Measurements from ENCODE around the gene CDRT4. TPM values are rescaled to one million over a fixed set of nuclear protein-coding genes. Genes with fewer than 3 reads are reported as not detected.

Gene CDRT4
- total and polyA plus RNA-seq, 10 of the 15 experiments (the other 5 are each of a cell fraction or from before 2014, with no cell fraction given), result 0.11 to 1.3 (median 0.51) TPM; not detected in 3

DNA sequence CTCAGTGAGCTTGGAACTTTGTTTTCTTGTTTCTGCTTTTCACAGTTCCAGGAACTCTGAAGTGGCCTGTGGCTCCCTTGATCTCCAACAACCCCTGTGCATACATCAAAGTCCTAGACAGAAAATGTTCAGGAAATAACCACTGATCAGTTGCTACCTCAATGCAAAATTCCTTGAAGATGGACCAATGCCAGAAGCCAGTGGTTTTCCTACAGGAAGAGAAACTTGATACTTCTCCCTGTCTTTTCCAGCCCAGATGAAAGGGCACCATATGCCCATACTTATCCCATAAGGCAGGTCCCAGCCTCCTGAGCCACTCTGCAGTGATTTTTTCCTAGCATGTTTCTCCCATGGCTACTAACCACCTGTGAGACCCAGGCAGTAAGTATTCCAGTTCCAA is 12.3 kb upstream of the CDRT4 start:
- POLR2A ChIA-PET, result no interaction called here
- SMC1A ChIA-PET (ENCODE audit: uncharacterized antibody, unreplicated experiment), result no interaction called here
- Histone ChIP-seq H4K20me1 (ENCODE audit: control insufficient read depth, insufficient read depth) (no peaks in the 10 kb centered on the region), H3K79me2 (ENCODE audit: control insufficient read depth, insufficient read depth, low read length) (no peaks in the 10 kb centered on the region), H3K27ac (ENCODE audit: control insufficient read depth, insufficient read depth) (no peak overlapping the region), H3K4me1 (ENCODE audit: control insufficient read depth, insufficient read depth, low read length) (no peaks in the 10 kb centered on the region), H2AFZ (ENCODE audit: control insufficient read depth, low read depth, low read length) (no peak overlapping the region), H3K36me3 (ENCODE audit: control insufficient read depth in 2 of 2, insufficient read depth in 2 of 2, low read length in 1 of 2) (no peaks in the 10 kb centered on the region), H3K9me3 (replicated peaks; ENCODE audit: control insufficient read depth, insufficient read depth, low read length) (no peaks in the 10 kb centered on the region), H3K4me3 (no peak overlapping the region), H3K4me2 (ENCODE audit: control insufficient read depth, insufficient read depth) (no peak overlapping the region), H3K27me3 (replicated peaks in 1 of 2; ENCODE audit: control insufficient read depth in 2 of 2, insufficient read depth in 2 of 2, low read length in 1 of 2) (no peaks in the 10 kb centered on the region), H3K9ac (ENCODE audit: control insufficient read depth, insufficient read depth, low read length) (no peak overlapping the region)
- no peak for DNase-seq (ENCODE audit: low read depth, low spot score)
- RAD21 ChIA-PET (ENCODE audit: unreplicated experiment), result no interaction called here
- no peak for ATAC-seq
- no TSS peak for BruUV-seq (replicated peaks)
- intact Hi-C loops (cut with micrococcal nuclease; ENCODE audit: unreplicated experiment), result no loop called here
- CTCF ChIA-PET, result interaction anchor here (2.2 kb wide), 1 partner anchor 23 kb away, joined by 6 read pairs; no protein-coding TSS in a partner anchor
- no peak for FAIRE-seq
- TF ChIP-seq NR2F1 (conservative IDR thresholded peaks at IDR 0.05) (no peak), SP1 (IDR thresholded peaks at IDR 0.05; ENCODE audit: low read depth, low read length) (no peak), POLR2AphosphoS5 (IDR thresholded peaks at IDR 0.05; ENCODE audit: low read length) (no peak), HDAC2 (IDR thresholded peaks at IDR 0.05) (no peak), ZNF24 (IDR thresholded peaks at IDR 0.05) (no peak), FOS (IDR thresholded peaks at IDR 0.05; ENCODE audit: borderline replicate concordance, extremely low read depth, insufficient read length) (no peak), SREBF2 (IDR thresholded peaks at IDR 0.05; ENCODE audit: low read length) (no peak), NBN (IDR thresholded peaks at IDR 0.05) (no peak), ATF7 (IDR thresholded peaks at IDR 0.05; ENCODE audit: low read depth) (no peak), EED (IDR thresholded peaks at IDR 0.05; ENCODE audit: low read depth) (no peak), RFX5 (IDR thresholded peaks at IDR 0.05; ENCODE audit: low read depth, low read length) (no peak), MYC (IDR thresholded peaks at IDR 0.05; ENCODE audit: insufficient read depth, insufficient read length, insufficient replicate concordance, low read length, severe bottlenecking) (no peak), BHLHE40 (IDR thresholded peaks at IDR 0.05; ENCODE audit: borderline replicate concordance in 1 of 2, low read depth in 2 of 2, low read length in 1 of 2) (no peak), RAD51 (IDR thresholded peaks at IDR 0.05) (no peak), DPF2 (IDR thresholded peaks at IDR 0.05) (no peak), HDAC6 (IDR thresholded peaks at IDR 0.05; ENCODE audit: unreplicated experiment) (no peak), NFXL1 (IDR thresholded peaks at IDR 0.05; ENCODE audit: borderline replicate concordance) (no peak)
- TF ChIP-seq, protein P1, sequence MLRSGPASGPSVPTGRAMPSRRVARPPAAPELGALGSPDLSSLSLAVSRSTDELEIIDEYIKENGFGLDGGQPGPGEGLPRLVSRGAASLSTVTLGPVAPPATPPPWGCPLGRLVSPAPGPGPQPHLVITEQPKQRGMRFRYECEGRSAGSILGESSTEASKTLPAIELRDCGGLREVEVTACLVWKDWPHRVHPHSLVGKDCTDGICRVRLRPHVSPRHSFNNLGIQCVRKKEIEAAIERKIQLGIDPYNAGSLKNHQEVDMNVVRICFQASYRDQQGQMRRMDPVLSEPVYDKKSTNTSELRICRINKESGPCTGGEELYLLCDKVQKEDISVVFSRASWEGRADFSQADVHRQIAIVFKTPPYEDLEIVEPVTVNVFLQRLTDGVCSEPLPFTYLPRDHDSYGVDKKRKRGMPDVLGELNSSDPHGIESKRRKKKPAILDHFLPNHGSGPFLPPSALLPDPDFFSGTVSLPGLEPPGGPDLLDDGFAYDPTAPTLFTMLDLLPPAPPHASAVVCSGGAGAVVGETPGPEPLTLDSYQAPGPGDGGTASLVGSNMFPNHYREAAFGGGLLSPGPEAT (IDR thresholded peaks at IDR 0.05; ENCODE audit: low read depth), result no peak
- TF ChIP-seq, protein P2, sequence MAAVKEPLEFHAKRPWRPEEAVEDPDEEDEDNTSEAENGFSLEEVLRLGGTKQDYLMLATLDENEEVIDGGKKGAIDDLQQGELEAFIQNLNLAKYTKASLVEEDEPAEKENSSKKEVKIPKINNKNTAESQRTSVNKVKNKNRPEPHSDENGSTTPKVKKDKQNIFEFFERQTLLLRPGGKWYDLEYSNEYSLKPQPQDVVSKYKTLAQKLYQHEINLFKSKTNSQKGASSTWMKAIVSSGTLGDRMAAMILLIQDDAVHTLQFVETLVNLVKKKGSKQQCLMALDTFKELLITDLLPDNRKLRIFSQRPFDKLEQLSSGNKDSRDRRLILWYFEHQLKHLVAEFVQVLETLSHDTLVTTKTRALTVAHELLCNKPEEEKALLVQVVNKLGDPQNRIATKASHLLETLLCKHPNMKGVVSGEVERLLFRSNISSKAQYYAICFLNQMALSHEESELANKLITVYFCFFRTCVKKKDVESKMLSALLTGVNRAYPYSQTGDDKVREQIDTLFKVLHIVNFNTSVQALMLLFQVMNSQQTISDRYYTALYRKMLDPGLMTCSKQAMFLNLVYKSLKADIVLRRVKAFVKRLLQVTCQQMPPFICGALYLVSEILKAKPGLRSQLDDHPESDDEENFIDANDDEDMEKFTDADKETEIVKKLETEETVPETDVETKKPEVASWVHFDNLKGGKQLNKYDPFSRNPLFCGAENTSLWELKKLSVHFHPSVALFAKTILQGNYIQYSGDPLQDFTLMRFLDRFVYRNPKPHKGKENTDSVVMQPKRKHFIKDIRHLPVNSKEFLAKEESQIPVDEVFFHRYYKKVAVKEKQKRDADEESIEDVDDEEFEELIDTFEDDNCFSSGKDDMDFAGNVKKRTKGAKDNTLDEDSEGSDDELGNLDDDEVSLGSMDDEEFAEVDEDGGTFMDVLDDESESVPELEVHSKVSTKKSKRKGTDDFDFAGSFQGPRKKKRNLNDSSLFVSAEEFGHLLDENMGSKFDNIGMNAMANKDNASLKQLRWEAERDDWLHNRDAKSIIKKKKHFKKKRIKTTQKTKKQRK (IDR thresholded peaks at IDR 0.05; ENCODE audit: low read depth, low read length), result no peak
- TF ChIP-seq, protein P3, sequence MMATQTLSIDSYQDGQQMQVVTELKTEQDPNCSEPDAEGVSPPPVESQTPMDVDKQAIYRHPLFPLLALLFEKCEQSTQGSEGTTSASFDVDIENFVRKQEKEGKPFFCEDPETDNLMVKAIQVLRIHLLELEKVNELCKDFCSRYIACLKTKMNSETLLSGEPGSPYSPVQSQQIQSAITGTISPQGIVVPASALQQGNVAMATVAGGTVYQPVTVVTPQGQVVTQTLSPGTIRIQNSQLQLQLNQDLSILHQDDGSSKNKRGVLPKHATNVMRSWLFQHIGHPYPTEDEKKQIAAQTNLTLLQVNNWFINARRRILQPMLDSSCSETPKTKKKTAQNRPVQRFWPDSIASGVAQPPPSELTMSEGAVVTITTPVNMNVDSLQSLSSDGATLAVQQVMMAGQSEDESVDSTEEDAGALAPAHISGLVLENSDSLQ (IDR thresholded peaks at IDR 0.05), result no peak
- in situ Hi-C loops (cut with MboI), result no loop called here
